ENCODE data around the gene EPHB2.

GRCh38 chr1:22917989-22918388 is 207.3 kb downstream of the EPHB2 start:
- TF ChIP-seq CTCF (IDR thresholded peaks at IDR 0.05; ENCODE audit: low read length) (no peak), EZH2 (optimal IDR thresholded peaks at IDR 0.05; ENCODE audit: low read depth, low read length) (no peak), EZH2phosphoT487 (IDR thresholded peaks at IDR 0.05; ENCODE audit: low read length) (no peak)

Measured in MM.1S (cell line).